GM19023 (cell line): ENCODE results near the gene AFF2.

Experiments
- ATAC-seq: cut with Tn5 transposase; IDR thresholded peaks from one replicate; pipeline ENCODE4 v1.9.1; 2021; ENCODE audit warnings: mild to moderate bottlenecking, moderate library complexity; ENCODE audit not compliant: unreplicated experiment

The AFF2 gene

DNA sequence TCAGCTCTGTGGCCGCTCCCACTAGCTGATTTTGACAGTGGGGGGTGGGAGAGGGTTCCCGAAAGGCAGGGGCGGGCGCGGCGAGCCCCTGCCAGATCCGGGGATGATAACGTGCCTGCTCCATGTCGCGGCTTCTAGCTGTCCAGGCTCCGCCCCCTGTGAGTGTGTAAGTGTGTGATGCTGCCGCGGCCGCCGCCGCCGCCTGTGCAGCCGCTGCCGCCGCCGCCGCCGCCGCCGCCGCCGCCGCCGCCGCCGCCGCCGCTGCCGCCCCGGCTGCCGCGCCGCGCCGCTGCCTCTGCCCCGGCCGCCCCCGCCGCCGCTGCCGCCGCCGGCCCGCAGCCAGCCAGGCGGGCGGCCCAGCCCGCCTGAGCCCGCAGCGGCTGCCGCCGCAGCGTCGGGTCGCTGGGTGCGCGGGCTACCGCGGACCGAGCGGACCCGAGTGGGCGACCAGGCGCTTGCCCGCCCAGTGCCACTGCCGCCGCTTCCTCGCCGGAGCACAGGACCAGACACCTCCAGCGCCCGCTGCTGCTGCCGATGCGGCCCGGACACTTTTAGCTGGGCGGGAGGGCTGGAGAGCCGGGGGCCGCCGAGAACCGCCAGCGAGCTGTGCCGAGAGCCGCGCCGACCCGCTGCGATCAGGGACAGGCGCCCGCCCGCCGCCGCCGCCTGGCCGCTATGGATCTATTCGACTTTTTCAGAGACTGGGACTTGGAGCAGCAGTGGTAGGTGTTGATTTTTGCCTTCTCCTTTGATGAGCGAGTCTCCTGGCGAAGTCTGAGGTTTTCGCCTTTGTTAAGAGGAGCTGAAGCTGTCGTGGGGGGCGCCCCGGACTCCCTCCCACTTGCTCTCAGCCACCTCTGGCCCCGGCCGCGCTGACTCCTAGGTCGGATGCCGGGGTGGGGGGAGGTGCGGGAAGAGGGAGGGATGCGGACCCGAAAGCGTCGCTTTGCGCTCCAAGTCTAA is at the start of gene AFF2:
Gene AFF2 (plus strand): TSS at position 195 of the 963 bp plus-strand sequence. CDS start 481 bp downstream, at position 676.
- peak; percentile 39 for ATAC-seq

DNA sequence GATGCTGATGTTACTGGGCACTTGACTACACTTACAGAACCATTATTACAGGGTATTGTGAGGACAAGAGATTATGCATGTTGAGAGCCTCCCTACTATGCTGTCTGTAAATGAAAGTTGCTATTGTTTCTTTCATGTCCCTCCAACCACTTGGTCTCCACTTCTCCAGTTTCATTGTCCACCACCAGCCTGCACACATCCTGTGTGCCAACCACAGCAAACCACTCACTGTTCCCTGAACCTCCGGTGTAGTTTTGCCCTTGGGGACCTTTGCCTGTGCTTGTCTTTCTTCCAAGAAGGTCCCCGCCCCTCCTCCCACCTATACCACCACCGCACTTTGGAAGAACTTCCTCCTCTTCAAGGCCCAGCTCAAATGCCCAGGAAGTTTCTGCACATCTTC is 43.1 kb upstream of the AFF2 start:
- no peak for ATAC-seq

DNA sequence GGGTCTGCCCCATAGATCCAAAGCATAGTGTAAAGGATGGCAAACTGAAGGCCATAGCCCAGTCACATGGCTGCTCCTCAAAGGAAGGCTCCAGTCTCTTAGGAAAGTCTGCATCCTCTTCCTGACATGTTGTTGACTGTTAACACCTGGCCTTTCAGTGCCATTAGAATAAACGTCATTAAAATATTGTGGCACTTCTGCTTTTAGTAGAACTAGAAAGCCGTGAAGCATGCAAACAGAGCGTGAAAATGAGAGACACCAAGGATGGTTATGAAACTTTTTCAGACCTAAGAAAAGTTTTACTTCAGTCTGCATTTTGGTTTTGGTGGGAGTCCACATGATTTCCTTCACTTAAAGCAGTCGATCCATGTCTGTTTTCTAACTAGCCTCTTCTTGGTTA is 41.1 kb upstream of the AFF2 start:
- peak; percentile 87 for ATAC-seq

DNA sequence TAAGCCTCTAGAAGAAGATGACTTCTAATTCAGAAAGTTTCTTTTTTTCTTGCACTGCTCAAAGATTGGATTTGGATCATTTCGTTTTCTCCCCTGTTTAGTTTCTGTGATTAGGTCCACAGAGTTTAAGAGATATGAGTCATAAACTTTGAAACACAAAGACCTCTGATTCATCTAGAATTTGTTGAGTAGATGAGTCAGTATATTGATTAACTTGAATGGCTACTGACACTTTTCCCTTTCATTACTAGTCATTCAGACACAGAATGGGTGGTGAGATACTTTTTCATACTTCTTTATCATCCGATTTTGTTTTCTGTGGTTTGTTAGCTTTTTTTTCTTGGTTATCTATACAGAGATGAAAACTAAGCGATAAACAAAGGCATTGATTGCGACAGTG is 34.1 kb upstream of the AFF2 start:
- peak; percentile 80 for ATAC-seq

DNA sequence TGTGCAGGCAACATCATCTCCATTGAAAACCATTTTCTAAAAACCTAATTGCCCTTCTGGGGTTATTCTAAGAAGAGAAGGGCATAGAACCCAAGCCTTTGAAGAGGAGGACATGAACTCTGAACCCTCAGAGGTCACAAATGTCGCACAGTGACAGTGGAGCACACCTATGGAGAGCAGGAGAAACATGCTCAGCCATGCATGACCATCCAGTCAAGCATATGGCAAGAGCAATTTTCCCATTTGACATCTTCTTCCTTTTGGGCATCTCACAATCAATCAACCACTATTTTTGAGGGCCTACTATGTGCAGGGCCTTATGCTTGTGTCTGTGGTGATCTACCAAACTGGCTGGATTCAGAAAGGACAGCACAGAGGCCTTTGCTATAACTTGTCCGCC is 30.1 kb upstream of the AFF2 start:
- no peak for ATAC-seq

DNA sequence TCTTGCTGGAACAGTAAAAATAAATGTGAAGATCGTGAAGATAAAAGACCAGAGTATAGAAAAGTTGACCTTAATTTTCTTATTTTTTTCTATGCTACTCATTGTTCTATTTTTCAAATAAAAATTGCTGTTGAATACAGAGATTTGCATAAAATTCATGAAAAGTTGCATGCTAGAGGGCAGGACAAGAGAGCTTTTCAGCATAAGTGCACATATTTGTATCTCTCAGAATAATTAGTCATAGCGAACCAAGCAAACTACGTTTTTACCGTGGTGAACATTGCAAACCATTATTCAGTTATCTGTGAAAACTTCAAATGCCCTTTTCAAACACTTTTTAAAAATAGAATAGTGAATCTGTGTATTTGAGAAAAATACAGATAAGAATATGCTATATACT is 26.4 kb upstream of the AFF2 start:
- no peak for ATAC-seq

DNA sequence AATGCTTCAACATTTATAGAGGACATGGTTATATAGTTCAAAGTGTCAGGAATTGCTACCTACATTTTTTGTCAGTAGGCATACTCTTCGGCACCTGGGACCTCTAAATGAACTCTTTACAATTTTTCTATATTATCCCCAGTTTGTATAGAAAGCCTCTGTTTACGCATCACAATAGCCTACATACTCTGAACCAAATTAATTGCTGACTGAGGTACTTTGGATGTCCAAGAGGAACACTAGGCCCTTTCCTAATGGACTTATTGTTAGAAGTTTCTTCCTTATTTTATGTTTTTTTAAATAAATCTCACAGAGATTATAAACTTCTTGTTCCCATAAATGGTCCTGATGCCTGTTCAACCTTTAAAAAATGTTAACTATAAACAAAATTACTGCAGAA is 8.4 kb upstream of the AFF2 start:
- ATAC-seq, result no peak

DNA sequence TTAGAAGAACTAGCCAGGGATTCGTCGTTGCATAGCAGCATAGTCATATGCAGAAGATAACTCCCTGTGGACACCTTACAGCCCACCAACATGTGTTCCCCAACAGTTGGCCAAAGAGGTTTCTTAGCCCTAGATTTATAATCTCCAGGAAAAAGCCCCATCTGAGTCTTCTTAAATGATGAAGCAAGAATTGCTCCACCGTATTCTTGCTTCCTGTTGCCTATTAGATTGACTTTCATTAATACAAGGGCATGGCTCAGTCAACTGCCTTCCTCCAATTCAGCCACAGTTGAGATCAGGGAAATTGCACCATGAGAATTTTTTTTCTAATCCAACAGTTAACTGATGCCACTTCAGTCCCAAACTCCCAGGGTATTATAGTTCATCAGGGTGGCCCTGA is 5.2 kb upstream of the AFF2 start:
- ATAC-seq, result no peak

DNA sequence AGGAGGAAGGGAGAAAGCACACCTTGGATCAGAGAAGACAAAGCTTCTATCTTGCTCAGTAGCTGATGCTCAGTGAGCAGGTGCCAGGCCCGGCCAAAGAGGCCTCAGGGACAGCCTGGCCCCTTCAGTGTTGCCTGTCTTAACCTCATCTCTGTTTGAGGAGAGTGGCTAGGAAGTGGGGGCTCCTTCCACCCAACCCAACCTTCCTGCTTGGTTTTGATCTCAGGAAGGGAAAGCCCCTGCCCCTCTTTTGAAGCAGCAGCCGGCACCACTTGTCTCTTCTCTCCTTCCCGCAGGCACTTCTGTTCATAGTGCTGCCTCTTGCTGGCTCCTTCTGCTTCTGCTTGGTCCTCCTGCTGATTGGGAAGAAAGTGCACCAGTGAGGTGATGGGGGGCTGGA is 2.4 kb upstream of the AFF2 start:
- no peak for ATAC-seq

DNA sequence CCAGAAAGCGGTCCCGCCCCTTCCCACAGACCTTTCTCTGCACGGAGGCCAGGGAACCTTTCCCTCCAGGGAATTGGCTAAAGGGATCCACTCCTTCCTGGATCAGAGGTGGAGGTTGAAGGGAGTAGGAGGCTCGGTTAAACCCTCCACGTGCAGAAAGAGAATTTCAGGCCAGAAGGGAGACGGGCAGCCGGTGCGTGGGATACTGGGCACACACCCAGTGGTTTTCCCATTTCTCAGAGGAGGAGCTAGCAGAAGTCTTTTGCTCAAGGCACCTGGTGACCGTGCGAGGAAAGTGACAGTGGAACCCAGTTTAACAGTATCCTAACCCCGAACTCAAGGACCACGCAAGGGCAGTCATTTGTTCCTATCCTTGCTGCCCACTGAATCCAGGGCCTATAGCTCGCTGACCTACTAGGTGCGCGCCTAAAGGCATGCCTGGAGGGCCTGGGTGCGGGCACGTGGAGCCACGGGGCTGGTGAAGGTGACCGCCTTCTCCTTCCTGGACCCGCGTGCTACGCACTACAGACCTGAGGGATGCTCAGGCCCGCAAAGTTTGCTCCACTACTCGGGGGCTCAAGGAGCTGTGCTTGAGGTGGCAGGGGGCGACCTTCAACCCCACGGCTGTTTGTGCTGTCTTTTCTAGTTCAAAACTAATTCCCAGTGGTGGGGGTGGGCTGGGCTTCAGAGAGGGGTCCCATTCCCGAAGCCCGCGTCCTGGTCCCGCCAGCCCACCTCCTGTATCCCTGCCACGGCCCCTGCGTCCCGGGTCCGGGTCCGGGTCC is 587 bp upstream of the AFF2 start:
- ATAC-seq, result no peak

DNA sequence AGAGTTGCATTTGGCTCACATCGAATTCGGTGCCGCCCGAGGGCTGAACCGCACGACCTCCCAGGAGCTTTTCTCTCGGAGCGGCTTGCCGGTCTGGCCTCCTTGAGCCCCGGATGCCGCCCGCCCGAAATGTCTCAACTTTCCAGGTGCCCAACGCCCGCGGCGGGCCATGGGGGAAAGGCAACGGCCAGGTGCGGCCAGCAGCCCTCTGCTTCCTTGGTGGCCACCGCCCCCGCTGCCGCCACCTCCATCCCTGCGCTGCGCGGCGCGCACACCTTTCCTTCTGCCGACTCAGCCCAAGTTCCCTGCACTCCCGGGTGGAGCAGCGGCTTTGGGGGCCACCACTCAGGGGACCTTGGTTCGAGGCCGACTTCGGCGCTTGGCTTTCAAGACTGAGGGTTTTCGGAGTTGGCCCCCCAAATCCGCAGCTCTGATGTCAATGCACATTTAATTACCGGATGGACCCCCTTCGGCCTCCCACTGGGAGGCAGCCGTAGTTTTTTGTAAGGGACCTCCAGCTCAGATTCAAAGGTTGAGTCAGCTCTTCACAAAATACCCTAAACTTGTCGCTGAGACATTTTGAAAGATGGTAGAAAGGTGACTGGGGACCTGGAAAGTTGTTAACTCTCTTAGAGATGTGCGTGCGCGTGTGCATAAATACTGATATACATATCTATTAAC is 1.1 kb downstream of the AFF2 start:
- ATAC-seq, result peak; percentile 21

DNA sequence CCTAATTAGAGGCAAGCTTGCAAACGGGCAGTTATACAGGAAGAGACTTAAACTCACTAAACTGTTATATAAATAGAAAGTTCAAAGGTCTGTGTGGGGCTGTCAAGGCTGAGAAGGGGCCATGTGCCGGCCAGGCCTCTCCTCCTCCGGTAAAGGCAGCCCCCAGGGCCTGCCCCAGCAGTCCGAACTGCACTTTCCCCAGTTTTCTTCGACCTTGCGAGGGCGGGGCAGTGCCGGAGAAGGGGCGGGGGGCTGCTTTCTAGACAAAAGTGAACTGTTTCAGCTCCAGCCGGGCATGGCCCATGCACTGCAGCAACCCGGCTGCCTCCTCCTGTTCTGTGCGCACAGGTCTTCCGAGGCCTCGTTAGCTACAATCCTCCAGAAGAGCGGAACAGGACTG is 4.1 kb downstream of the AFF2 start:
- ATAC-seq, result no peak

DNA sequence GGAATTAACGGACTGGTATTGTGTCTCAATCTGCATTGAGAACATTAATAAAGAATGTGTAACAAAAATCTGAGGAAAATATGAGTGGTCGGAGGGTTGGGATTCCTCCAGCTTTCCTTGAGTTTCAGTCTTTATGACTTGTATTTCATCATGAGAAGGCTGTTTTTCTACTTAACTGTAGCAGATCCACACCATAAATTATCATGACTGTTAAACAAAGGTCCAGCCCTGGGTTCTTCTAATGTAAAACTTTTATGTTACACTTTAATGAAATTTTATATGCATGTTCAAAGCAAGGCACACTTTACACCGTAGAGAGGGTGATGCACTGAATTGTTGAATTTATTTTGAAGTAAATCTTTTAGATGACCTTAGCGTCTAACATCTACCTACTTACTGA is 7.0 kb downstream of the AFF2 start:
- ATAC-seq, result no peak

DNA sequence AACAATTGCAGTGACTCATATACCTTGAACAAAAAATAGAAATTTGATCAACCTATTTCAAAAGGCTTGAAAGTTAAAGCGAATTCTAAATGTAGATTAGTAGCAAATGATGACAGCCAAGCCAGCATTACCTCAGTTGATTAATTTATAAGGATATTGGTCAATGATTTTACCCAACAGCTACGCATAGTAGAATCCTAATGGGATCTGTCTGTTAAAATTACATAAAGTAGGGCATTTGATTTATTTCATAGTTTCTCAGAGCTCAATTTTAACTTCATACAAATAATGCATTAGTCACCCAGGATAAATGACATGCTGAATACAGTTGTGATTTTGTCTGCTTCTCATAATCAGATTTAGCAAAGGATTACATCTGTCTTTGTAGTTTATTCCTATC is 12.0 kb downstream of the AFF2 start:
- no peak for ATAC-seq

DNA sequence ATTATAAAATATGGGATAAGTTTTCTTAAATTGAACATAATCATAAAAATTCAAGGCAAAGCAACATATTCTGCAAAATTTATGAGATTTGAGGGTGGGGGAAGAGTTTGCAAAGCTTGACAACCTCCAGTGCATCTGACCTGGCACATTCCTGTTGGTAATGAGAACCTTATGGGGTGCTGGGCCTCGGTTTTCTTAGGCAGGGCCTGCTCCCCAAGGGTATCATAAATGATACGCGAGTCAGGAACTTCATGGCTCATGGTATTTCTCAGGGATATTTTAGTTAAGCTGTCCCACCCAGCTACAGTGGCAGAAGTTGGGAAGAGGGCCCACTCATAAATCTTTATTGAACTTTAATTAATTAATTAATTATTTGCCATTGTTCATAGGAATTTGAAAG is 13.2 kb downstream of the AFF2 start:
- no peak for ATAC-seq

DNA sequence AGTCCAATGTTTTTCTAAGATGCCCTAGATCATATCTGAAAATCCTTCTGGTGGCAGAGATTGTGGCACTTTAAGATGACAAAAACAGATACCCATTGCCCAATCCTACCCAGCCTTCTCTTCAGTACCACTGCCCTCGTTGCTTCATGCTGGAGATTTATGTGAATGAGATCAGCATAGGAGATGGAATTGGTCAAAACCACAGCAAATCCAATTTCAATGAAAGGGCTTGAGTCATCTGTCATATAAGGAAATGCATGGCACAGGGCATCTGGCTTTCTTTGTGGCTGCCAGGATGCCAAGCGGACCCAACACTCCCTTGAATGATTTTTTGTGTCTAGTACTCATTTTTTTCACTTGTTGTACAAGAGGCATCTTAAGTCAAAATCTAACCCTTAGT is 16.8 kb downstream of the AFF2 start:
- ATAC-seq, result no peak

DNA sequence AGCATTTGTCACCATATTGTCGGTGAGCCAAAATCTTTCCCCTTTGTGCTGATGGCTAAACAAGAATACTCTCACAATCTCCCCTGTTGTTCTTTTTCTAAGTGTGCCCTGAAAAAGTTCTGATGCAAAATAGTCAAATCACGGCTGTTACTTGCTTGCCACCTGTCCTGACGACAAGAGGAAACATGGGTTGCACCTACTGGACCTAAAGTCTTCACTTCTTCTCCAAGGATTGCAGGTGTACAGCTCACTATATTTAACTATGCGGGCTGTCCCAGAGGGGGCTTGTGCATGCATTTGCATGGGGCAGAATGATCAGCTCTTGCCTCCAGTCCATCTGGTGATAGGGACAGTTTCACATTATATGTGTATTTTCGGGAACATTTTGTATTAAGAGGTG is 21.6 kb downstream of the AFF2 start:
- no peak for ATAC-seq

DNA sequence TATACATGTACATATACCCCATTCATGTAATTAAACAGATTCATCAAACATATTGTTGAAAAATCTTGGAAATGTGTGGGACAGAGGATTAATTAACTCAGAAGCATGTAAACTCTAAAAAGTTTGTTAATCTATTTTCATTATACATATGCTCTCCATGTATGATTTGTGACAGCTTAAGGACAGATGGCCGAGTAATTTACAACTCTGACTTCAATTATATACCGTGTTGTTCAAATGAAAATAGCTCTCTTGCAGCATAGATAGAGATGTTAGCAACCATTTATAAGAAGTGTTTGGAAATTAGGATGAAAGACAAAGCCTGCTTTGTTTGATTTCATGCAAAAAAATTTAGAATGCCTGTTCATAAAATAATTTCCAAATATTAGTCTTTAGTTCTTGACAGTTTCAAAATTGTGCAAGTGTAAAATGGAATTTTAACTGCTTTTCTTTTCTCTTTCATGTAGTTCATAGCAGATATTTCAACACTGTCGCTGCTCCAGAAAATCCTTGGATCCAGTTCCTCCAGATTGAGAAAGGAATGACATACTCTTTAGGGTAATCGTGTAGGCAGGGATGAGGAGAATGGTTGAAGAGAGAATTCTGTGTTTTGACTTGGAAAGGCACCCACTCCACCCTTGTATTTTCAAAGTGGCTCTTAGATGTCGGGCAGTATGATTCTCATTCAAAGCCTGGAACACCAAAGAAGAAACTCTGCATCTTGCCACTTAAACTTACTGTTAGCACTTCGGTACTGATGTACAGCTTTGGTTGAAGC is 23.1 kb downstream of the AFF2 start:
- no peak for ATAC-seq

DNA sequence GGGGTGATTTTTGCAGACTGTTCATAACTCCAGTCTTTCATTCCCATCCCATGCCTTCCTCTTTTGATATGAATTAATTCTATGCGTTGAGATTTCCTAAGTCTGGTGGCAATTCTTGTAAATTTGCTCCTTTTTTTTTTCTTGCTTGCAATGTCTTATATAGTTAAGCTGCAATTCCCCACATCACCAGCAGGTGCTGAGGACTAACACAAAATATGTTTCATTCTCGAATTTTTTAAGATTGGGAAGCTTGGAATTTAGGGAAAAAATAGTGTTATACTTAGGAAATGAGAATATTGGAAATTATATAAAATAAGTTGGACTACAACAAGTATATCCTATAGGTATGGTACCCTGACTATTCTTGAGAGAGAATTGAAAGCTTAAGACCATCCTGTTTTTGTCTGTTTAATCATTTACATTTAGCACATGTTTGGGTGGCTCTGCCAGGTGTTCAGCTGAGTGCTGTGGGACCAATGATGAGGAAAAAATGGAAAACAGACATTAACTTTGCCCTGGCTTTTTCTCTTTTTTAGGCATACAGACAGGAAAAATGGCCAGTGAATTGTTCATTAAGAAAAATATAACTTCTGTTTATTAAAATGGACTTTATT is 30.2 kb downstream of the AFF2 start:
- no peak for ATAC-seq

DNA sequence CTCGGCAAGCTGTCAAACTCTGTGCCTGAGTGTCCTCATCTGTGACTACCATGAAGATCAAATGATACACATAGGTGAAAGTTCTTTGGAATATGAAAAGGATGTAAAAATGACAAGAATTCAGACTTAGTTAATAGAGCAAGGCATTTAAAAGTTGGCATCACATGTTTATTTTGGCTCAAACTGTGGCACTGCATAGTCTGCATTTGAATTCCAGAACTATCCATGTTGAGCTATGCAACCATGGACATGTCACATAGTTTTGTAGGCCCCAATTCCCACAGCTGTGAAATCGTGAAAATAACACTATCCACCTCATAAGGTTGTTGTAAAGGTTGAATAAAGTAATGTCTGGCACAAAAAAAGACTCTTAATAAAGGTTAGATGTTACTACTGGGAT is 33.9 kb downstream of the AFF2 start:
- no peak for ATAC-seq
